IPS-NIHi7 (cell line): ENCODE data around the gene PSD4.

Source experiments
- DNase-seq: peaks from one replicate; pipeline ENCODE4 v3.0.0; 2012; ENCODE audit warnings: mixed read lengths; ENCODE audit errors: extremely low spot score

Gene PSD4

GRCh38 chr2:113142290-113142689 lies 31.5 kb upstream of the PSD4 start:
- DNase-seq, result no peak

GRCh38 chr2:113144259-113144658 lies 29.5 kb upstream of the PSD4 start:
- no peak for DNase-seq

- DNase-seq, result no peak
Measured at GRCh38 chr2:113148606-113149552, 24.9 kb upstream of the PSD4 start.

GRCh38 chr2:113149553-113150257 lies 24.1 kb upstream of the PSD4 start:
- no peak for DNase-seq

- no peak for DNase-seq
Measured at GRCh38 chr2:113150258-113150601, 23.5 kb upstream of the PSD4 start.

- no peak for DNase-seq
Measured at GRCh38 chr2:113155331-113155730, 18.4 kb upstream of the PSD4 start.

- no peak for DNase-seq
Measured at GRCh38 chr2:113156278-113157117, 17.3 kb upstream of the PSD4 start.

GRCh38 chr2:113157118-113157896 lies 16.5 kb upstream of the PSD4 start:
- peak; percentile 82 for DNase-seq

GRCh38 chr2:113157897-113158753 lies 15.6 kb upstream of the PSD4 start:
- no peak for DNase-seq

- no peak for DNase-seq
Measured at GRCh38 chr2:113158884-113159553, 14.8 kb upstream of the PSD4 start.

GRCh38 chr2:113160248-113160647 lies 13.5 kb upstream of the PSD4 start:
- DNase-seq, result no peak

- DNase-seq, result no peak
Measured at GRCh38 chr2:113160962-113161361, 12.8 kb upstream of the PSD4 start.

GRCh38 chr2:113162173-113162572 lies 11.6 kb upstream of the PSD4 start:
- no peak for DNase-seq

- DNase-seq, result no peak
Measured at GRCh38 chr2:113162869-113163268, 10.9 kb upstream of the PSD4 start.

GRCh38 chr2:113164215-113164929 lies 9.4 kb upstream of the PSD4 start:
- DNase-seq, result peak; percentile 1

GRCh38 chr2:113164930-113165585 lies 8.7 kb upstream of the PSD4 start:
- peak; percentile 67 for DNase-seq

- no peak for DNase-seq
Measured at GRCh38 chr2:113166187-113166645, 7.6 kb upstream of the PSD4 start.

- DNase-seq, result no peak
Measured at GRCh38 chr2:113167115-113167932, 6.4 kb upstream of the PSD4 start.
